HCT116 (cell line): ENCODE data around the gene FAM3B. TPM values are rescaled to one million over a fixed set of nuclear protein-coding genes. Genes with fewer than 3 reads are reported as not detected.

Experiments used
- ATAC-seq: fragments of 200-7000 bp; cut with Tn5 transposase; 2 replicates; pipeline ENCODE4 v1.9.1; 2020; ENCODE audit warnings: mild to moderate bottlenecking, moderate library complexity
- BruUV-seq: library from RNA; stranded (reverse); fragments of 400-500 nt; replicated peaks from 2 replicates; lab custom pipeline; 2021; lab: Mats Ljungman, UMichigan
- CTCF ChIA-PET: fragments of 300-600 bp; sonication (Branson Sonifier 250); formaldehyde crosslinking; loops from one replicate; lab custom pipeline; 2021; ENCODE audit warnings: antibody characterized with exemption; lab: Charles Lee
- POLR2A ChIA-PET: fragments of 300-600, 350-600 bp; sonication (Branson Sonifier 250); formaldehyde crosslinking; loops from one replicate; lab custom pipeline; 2021; ENCODE audit warnings: antibody characterized with exemption; lab: Charles Lee
- RAD21 ChIA-PET, 2 experiments: fragments of 300-600 bp; sonication (Branson Sonifier 250); formaldehyde crosslinking; loops; one replicate each; lab custom pipeline; 2023; ENCODE audit warnings: low total read pairs in 2 of 2; ENCODE audit not compliant: uncharacterized antibody in 2 of 2, unreplicated experiment in 2 of 2, low non-redundant PET in 1 of 2; lab: Charles Lee
- DNase-seq: peaks from one replicate; pipeline ENCODE4 v3.0.0-alpha.2; 2010; ENCODE audit warnings: low read depth, low spot score
- H2AFZ ChIP-seq: fragments of 200-600 bp; shearing (Covaris generic), sonication (generic); 2 replicates; pipeline ENCODE4 v1.6.1; 2017; ENCODE audit warnings: low read depth, mixed run types, mixed read lengths, antibody characterized with exemption, low read length; ENCODE audit not compliant: poor library complexity, severe bottlenecking
- H3K27ac ChIP-seq: 2 replicates; pipeline ENCODE4 v1.5.1; 2012; ENCODE audit warnings: low read depth, low read length
- H3K27me3 ChIP-seq: fragments of 200-600 bp; sonication (generic); 2 replicates; pipeline ENCODE4 v1.6.1; 2016; ENCODE audit warnings: mixed run types, low read length, mixed read lengths; ENCODE audit not compliant: insufficient read depth
- H3K36me3 ChIP-seq, 2 experiments: fragments of 200-500 bp in 1 of 2; fragments of 200-600 bp in 1 of 2; sonication (Bioruptor generic) in 1 of 2; sonication (generic) in 1 of 2; 2 replicates each; pipeline versions ENCODE4 v1.5.1 to v1.6.1; 2014 to 2016; ENCODE audit warnings: low read length in 2 of 2, inconsistent platforms in 1 of 2, mixed read lengths in 1 of 2, mixed run types in 1 of 2; ENCODE audit not compliant: insufficient read depth in 2 of 2, control insufficient read depth in 1 of 2
- H3K4me1 ChIP-seq, 2 experiments: fragments of 200-600 bp in 1 of 2; sonication (generic) in 1 of 2; 2 replicates each; pipeline versions ENCODE4 v1.5.1 to v1.6.1; 2012 to 2017; ENCODE audit warnings: low read length in 2 of 2, inconsistent platforms in 1 of 2, mild to moderate bottlenecking in 1 of 2, mixed read lengths in 1 of 2, mixed run types in 1 of 2, moderate library complexity in 1 of 2; ENCODE audit not compliant: insufficient read depth in 2 of 2, control insufficient read depth in 1 of 2
- H3K4me2 ChIP-seq: fragments of 200-600 bp; sonication (generic); 2 replicates; pipeline ENCODE4 v1.6.1; 2017; ENCODE audit warnings: mixed run types, low read length, mixed read lengths
- H3K4me3 ChIP-seq, 2 experiments: fragments of 200-600 bp in 1 of 2; sonication (generic) in 1 of 2; replicated peaks in 1 of 2; 2 replicates each; pipeline ENCODE4 v1.5.1; 2011 to 2016; ENCODE audit warnings: low read length in 2 of 2, control low read depth in 1 of 2, low read depth in 1 of 2, mild to moderate bottlenecking in 1 of 2, mixed read lengths in 1 of 2, mixed run types in 1 of 2
- H3K79me2 ChIP-seq: fragments of 200-600 bp; sonication (generic); 2 replicates; pipeline ENCODE4 v1.6.1; 2017; ENCODE audit warnings: mild to moderate bottlenecking, mixed run types, low read length, moderate library complexity, mixed read lengths; ENCODE audit not compliant: insufficient read depth
- H3K9ac ChIP-seq: fragments of 200-600 bp; sonication (generic); 2 replicates; pipeline ENCODE4 v1.6.1; 2016; ENCODE audit warnings: low read length, mixed read lengths
- H3K9me2 ChIP-seq: fragments of 200-600 bp; sonication (generic), shearing (Covaris generic); 2 replicates; pipeline ENCODE4 v1.6.1; 2017; ENCODE audit warnings: mixed run types, mild to moderate bottlenecking, moderate library complexity; ENCODE audit not compliant: insufficient read depth
- H3K9me3 ChIP-seq, 2 experiments: fragments of 200-500 bp in 1 of 2; fragments of 200-600 bp in 1 of 2; sonication (Bioruptor generic) in 1 of 2; sonication (generic) in 1 of 2; 2 replicates each; pipeline ENCODE4 v1.6.1; 2014 to 2017; ENCODE audit warnings: low read length in 2 of 2, mixed read lengths in 2 of 2, inconsistent platforms in 1 of 2, low read depth in 1 of 2, mild to moderate bottlenecking in 1 of 2, mixed run types in 1 of 2, moderate library complexity in 1 of 2; ENCODE audit not compliant: control insufficient read depth in 1 of 2, insufficient read depth in 1 of 2
- H4K20me1 ChIP-seq: fragments of 200-600 bp; sonication (generic), shearing (Covaris generic); 2 replicates; pipeline ENCODE4 v1.6.1; 2017; ENCODE audit warnings: mixed run types, mild to moderate bottlenecking, moderate library complexity; ENCODE audit not compliant: insufficient read depth
- CTCF ChIP-seq, 3 experiments: fragments of 200-600 bp in 1 of 3; sonication (generic) in 1 of 3; IDR thresholded peaks in 2 of 3; conservative IDR thresholded peaks in 1 of 3; 2 replicates each; pipeline ENCODE4 v1.5.1; 2012 to 2017; ENCODE audit warnings: low read depth in 2 of 3, low read length in 2 of 3, antibody characterized with exemption in 1 of 3, borderline replicate concordance in 1 of 3, control low read depth in 1 of 3, mild to moderate bottlenecking in 1 of 3, mixed read lengths in 1 of 3, mixed run types in 1 of 3, moderate library complexity in 1 of 3; ENCODE audit not compliant: insufficient read depth in 1 of 3
- EZH2phosphoT487 ChIP-seq: fragments of 200-600 bp; IDR thresholded peaks from 2 replicates; pipeline ENCODE4 v1.6.1; 2018; ENCODE audit warnings: antibody characterized with exemption, borderline replicate concordance
- MAX ChIP-seq: IDR thresholded peaks from 2 replicates; pipeline ENCODE4 v1.6.1; 2012
- POLR2A ChIP-seq: IDR thresholded peaks from 2 replicates; pipeline ENCODE4 v1.7.0; 2011; ENCODE audit warnings: borderline replicate concordance; ENCODE audit not compliant: insufficient read depth, insufficient read length; ENCODE audit errors: extremely low read depth
- SP1 ChIP-seq: IDR thresholded peaks from 2 replicates; pipeline ENCODE4 v1.6.1; 2012; ENCODE audit warnings: low read depth
- SRF ChIP-seq: IDR thresholded peaks from 2 replicates; pipeline ENCODE4 v1.6.1; 2012; ENCODE audit warnings: low read depth
- TCF7L2 ChIP-seq: IDR thresholded peaks from 2 replicates; pipeline ENCODE4 v1.7.0; 2011; ENCODE audit warnings: borderline replicate concordance, inconsistent platforms; ENCODE audit not compliant: insufficient read depth, insufficient read length; ENCODE audit errors: extremely low read depth
- YY1 ChIP-seq: IDR thresholded peaks from 2 replicates; pipeline ENCODE4 v1.6.1; 2011; ENCODE audit warnings: low read length, low read depth, moderate library complexity, mild to moderate bottlenecking; ENCODE audit not compliant: insufficient replicate concordance; ENCODE audit errors: extremely low read depth
- ZFX ChIP-seq: fragments of 450-650 bp; IDR thresholded peaks from 2 replicates; pipeline ENCODE4 v1.6.1; 2017
- intact Hi-C: fragments of 100-400 bp; cut with micrococcal nuclease; formaldehyde crosslinking; loops from 2 replicates; pipeline ENCODE4 v1.10.0; 2022
- total RNA-seq: library from RNA; stranded (reverse); gene quantifications from one replicate; pipeline ENCODE4 v1.2.1, GENCODE V29; 2021; ENCODE audit not compliant: unreplicated experiment
- TF ChIP-seq, protein P1 (sequence below): IDR thresholded peaks from 2 replicates; pipeline ENCODE4 v1.6.1; 2012
- TF ChIP-seq, protein P2 (sequence below): IDR thresholded peaks from 2 replicates; pipeline ENCODE4 v1.6.1; 2012; ENCODE audit warnings: low read depth

The FAM3B gene
- total RNA-seq, 1 experiment from 2014 or later, result not detected

DNA sequence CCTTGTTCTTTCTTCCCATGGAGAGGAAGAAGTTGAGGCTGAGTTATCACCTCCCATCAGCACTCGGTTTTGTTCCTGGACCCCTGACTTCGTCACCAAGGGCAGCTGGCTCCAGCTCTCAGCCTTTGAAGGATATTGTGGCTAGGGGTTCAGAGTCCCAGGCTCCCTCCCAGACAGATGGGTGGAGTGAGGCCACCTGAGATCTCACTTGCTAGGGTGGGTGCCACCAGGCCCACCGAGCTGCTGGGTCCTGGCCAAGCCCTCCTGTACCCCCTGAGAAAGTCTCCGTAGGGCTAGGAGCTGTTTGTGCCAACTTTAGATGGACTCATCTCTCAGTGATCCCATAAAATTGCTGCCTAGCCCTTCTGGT lies 52.1 kb downstream of the FAM3B start:
- Histone ChIP-seq H2AFZ (no peak overlapping the region), H3K79me2 (no peaks in the 10 kb centered on the region), H3K27me3 (no peaks in the 10 kb centered on the region), H3K9me3 (no peaks in the 10 kb centered on the region), H3K27ac (no peak overlapping the region), H3K9me2 (no peaks in the 10 kb centered on the region), H3K4me1 (peaks cover 3 to 5% of the 10 kb centered on the region in 2 experiments; a peak in 3 of 4 replicates), H3K36me3 (no peaks in the 10 kb centered on the region), H4K20me1 (no peaks in the 10 kb centered on the region), H3K4me2 (no peak overlapping the region), H3K4me3 (no peak overlapping the region), H3K9ac (no peak overlapping the region)
- DNase-seq (no peak), ATAC-seq (no peak)
- ChIA-PET RAD21 (no interaction called here), CTCF (no interaction called here), POLR2A (no interaction called here)
- intact Hi-C loops, result no loop called here
- no TSS peak for BruUV-seq
- TF ChIP-seq, protein P1, sequence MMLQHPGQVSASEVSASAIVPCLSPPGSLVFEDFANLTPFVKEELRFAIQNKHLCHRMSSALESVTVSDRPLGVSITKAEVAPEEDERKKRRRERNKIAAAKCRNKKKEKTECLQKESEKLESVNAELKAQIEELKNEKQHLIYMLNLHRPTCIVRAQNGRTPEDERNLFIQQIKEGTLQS, result no peak
- TF ChIP-seq YY1 (no peak), EZH2phosphoT487 (no peak), SRF (no peak), MAX (no peak), TCF7L2 (no peak), SP1 (no peak), ZFX (no peak), POLR2A (no peak), CTCF (IDR thresholded peaks at IDR 0.05 in 2 of 3, conservative IDR thresholded peaks at IDR 0.05 in 1 of 3; ENCODE audit: borderline replicate concordance in 1 of 3, insufficient read depth in 1 of 3, low read depth in 2 of 3, low read length in 2 of 3) (no peak)
- TF ChIP-seq, protein P2, sequence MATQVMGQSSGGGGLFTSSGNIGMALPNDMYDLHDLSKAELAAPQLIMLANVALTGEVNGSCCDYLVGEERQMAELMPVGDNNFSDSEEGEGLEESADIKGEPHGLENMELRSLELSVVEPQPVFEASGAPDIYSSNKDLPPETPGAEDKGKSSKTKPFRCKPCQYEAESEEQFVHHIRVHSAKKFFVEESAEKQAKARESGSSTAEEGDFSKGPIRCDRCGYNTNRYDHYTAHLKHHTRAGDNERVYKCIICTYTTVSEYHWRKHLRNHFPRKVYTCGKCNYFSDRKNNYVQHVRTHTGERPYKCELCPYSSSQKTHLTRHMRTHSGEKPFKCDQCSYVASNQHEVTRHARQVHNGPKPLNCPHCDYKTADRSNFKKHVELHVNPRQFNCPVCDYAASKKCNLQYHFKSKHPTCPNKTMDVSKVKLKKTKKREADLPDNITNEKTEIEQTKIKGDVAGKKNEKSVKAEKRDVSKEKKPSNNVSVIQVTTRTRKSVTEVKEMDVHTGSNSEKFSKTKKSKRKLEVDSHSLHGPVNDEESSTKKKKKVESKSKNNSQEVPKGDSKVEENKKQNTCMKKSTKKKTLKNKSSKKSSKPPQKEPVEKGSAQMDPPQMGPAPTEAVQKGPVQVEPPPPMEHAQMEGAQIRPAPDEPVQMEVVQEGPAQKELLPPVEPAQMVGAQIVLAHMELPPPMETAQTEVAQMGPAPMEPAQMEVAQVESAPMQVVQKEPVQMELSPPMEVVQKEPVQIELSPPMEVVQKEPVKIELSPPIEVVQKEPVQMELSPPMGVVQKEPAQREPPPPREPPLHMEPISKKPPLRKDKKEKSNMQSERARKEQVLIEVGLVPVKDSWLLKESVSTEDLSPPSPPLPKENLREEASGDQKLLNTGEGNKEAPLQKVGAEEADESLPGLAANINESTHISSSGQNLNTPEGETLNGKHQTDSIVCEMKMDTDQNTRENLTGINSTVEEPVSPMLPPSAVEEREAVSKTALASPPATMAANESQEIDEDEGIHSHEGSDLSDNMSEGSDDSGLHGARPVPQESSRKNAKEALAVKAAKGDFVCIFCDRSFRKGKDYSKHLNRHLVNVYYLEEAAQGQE, result no peak
